NT2/D1 (cell line): ENCODE measurements around the gene PRDX1.

Source experiments
- SUZ12 ChIP-seq: IDR thresholded peaks from 2 replicates; pipeline ENCODE4 v1.6.1; 2011; ENCODE audit not compliant: insufficient read length, insufficient read depth; ENCODE audit errors: extremely low read depth
- YY1 ChIP-seq: IDR thresholded peaks from 2 replicates; pipeline ENCODE4 v1.6.1; 2011; ENCODE audit not compliant: insufficient read length, insufficient read depth

GRCh38 chr1:45490626-45491486, 30.8 kb downstream of the PRDX1 start, which contains the start of gene TESK2:
- TF ChIP-seq YY1 = no peak
- TF ChIP-seq SUZ12 = no peak
